Esophagus squamous epithelium (tissue), 5 donors: ENCODE results near the gene BSDC1. TPM values are rescaled to one million over a fixed set of nuclear protein-coding genes. Genes with fewer than 3 reads are reported as not detected.
"Not testable (repeated sequence)": the region's sequence is repeated elsewhere in the genome, so short reads cannot be mapped to it uniquely, and the experiment has no call there.

Experiments used
- DNase-seq: peaks from one replicate; lab custom pipeline; 2025; lab: John Stamatoyannopoulos, UW
- H3K27ac ChIP-seq, 4 donors: fragments of 200-600 bp; sonication (generic); one replicate each; pipeline ENCODE4 v1.5.1; 2016 to 2019; ENCODE audit warnings: mild to moderate bottlenecking in 1 of 4
- H3K27me3 ChIP-seq, 4 donors: fragments of 200-600 bp; sonication (generic); 1 replicate in 3 of 4; 2 replicates in 1 of 4; pipeline versions ENCODE4 v1.5.1 to v1.6.0; 2017 to 2021; ENCODE audit warnings: antibody characterized with exemption in 1 of 4
- H3K36me3 ChIP-seq, 3 donors: fragments of 200-600 bp; sonication (generic); one replicate each; pipeline ENCODE4 v1.5.1; 2016 to 2019
- H3K4me1 ChIP-seq, 3 donors: fragments of 200-600 bp; sonication (generic); one replicate each; pipeline ENCODE4 v1.5.1; 2017 to 2019
- H3K4me3 ChIP-seq, 4 donors: fragments of 200-600 bp; sonication (generic); 1 replicate in 3 of 4; 2 replicates in 1 of 4; pipeline ENCODE4 v1.5.1; 2016 to 2019; ENCODE audit warnings: mild to moderate bottlenecking in 2 of 4, moderate library complexity in 1 of 4
- H3K9me3 ChIP-seq, 3 donors: fragments of 200-600 bp; sonication (generic); one replicate each; pipeline ENCODE4 v1.5.1; 2016 to 2019
- CTCF ChIP-seq, 6 experiments: fragments of 450-650 bp in 4 of 6; fragments of 200-600 bp in 2 of 6; sonication (generic) in 2 of 6; IDR thresholded peaks; one replicate each; pipeline ENCODE4 v1.5.1; 2016 to 2019; ENCODE audit warnings: antibody characterized with exemption in 6 of 6, mild to moderate bottlenecking in 4 of 6, moderate library complexity in 4 of 6
- POLR2A ChIP-seq, 4 donors: fragments of 450-650 bp; IDR thresholded peaks; one replicate each; pipeline ENCODE4 v1.6.1; 2017; ENCODE audit warnings: antibody characterized with exemption in 4 of 4, mild to moderate bottlenecking in 4 of 4, moderate library complexity in 3 of 4
- WGBS, 2 donors: methylation state at CpG; one replicate each; pipeline ENCODE4 v1.1.5; 2018; 5-methylcytosine and 5-hydroxymethylcytosine counted together
- intact Hi-C: fragments of 100-400 bp; cut with DNase I; formaldehyde crosslinking; loops from one replicate; pipeline ENCODE4 v1.15.0; 2022
- total RNA-seq, 4 donors: library from RNA; depleted of rRNA; stranded (reverse); fragments of >200 nt; gene quantifications; one replicate each; pipeline ENCODE4 v1.1.0, GENCODE V29; 2016
- donor health status: DM: yes; HTN: yes; CAD: no.

The BSDC1 gene
- 10 to 100 TPM; 42.4 to 62.2 (median 45.9) TPM for total RNA-seq

- no peaks in the 10 kb centered on the region for H3K9me3 ChIP-seq
- WGBS, 2 donors: 0% methylated on average over 14 to 24 of the region's 48 CpGs
- intact Hi-C loops: no loop called here
- peak within 1 kb of the TSS; percentile 95 to 98 (median 97) for H3K27ac ChIP-seq
- peak in 3 of 4 donors; percentile 80 to 94 (median 91) for TF ChIP-seq POLR2A (IDR thresholded peaks at IDR 0.05)
- TF ChIP-seq CTCF (IDR thresholded peaks at IDR 0.05): peak in 2 of 6 experiments; percentile 4 to 12
- peaks cover 9 to 38% (median 13%) of the 10 kb centered on the region in 3 donors for H3K36me3 ChIP-seq
- DNase-seq: peak; percentile 95
- peaks cover 0 to 48% (median 31%) of the 10 kb centered on the region in 3 donors for H3K4me1 ChIP-seq
- no peaks in the 10 kb centered on the region for H3K27me3 ChIP-seq
- H3K4me3 ChIP-seq: peak within 1 kb of the TSS; percentile 79 to 97 (median 82)
Measured at GRCh38 chr1:32394141-32394889, at the start of gene BSDC1. TSS of gene BSDC1 (minus strand) at chr1:32394441. CDS start at chr1:32394414, 27 bp downstream.

GRCh38 chr1:32441467-32441866 lies 47.2 kb upstream of the BSDC1 start:
- 90 to 94% methylated on average over 10 of the region's 10 CpGs for WGBS, 2 donors
- intact Hi-C loops: not testable (repeated sequence)
- peaks cover 0 to 48% (median 2%) of the 10 kb centered on the region in 4 donors for H3K27me3 ChIP-seq

GRCh38 chr1:32438777-32439176 lies 44.5 kb upstream of the BSDC1 start:
- H3K4me3 ChIP-seq, DNase-seq, intact Hi-C loops, H3K27ac ChIP-seq, H3K4me1 ChIP-seq, H3K36me3 ChIP-seq: not testable (repeated sequence)
- Histone ChIP-seq H3K9me3 (peaks cover 0 to 11% (median 10%) of the 10 kb centered on the region in 3 donors), H3K27me3 (peaks cover 0 to 42% (median 2%) of the 10 kb centered on the region in 4 donors)
- 94 to 100% methylated on average over 3 to 4 of the region's 4 CpGs for WGBS, 2 donors

More at GRCh38 chr1:32441467-32441866, 47.2 kb upstream of the BSDC1 start:
- not testable (repeated sequence) for H3K4me1 ChIP-seq, H3K27ac ChIP-seq, H3K4me3 ChIP-seq, DNase-seq, H3K36me3 ChIP-seq
- peaks cover 0 to 11% (median 10%) of the 10 kb centered on the region in 3 donors for H3K9me3 ChIP-seq

GRCh38 chr1:32438136-32438535 lies 43.9 kb upstream of the BSDC1 start:
- intact Hi-C loops: no loop called here
- peaks cover 0 to 11% (median 10%) of the 10 kb centered on the region in 3 donors for H3K9me3 ChIP-seq
- WGBS, 2 donors: 27 to 77% methylated on average over 1 of the region's 1 CpG

GRCh38 chr1:32431736-32432400 lies 37.6 kb upstream of the BSDC1 start:
- WGBS, 2 donors: 23 to 42% methylated on average over 4 of the region's 4 CpGs
- no peak for DNase-seq
- no peak for TF ChIP-seq CTCF (IDR thresholded peaks at IDR 0.05)
- no peak for TF ChIP-seq POLR2A (IDR thresholded peaks at IDR 0.05)
- no peak overlapping the region for H3K4me3 ChIP-seq
- H3K27ac ChIP-seq: no peak overlapping the region
- H3K27me3 ChIP-seq: peaks cover 0 to 21% (median 0%) of the 10 kb centered on the region in 4 donors
- H3K9me3 ChIP-seq: no peaks in the 10 kb centered on the region
- intact Hi-C loops: no loop called here
- no peaks in the 10 kb centered on the region for H3K36me3 ChIP-seq
- peaks cover 0 to 5% (median under 1%) of the 10 kb centered on the region in 3 donors for H3K4me1 ChIP-seq

More at GRCh38 chr1:32438136-32438535, 43.9 kb upstream of the BSDC1 start:
- H3K4me3 ChIP-seq: no peak overlapping the region
- DNase-seq: no peak
- no peaks in the 10 kb centered on the region for H3K36me3 ChIP-seq
- H3K4me1 ChIP-seq: no peaks in the 10 kb centered on the region
- no peak overlapping the region for H3K27ac ChIP-seq
- TF ChIP-seq CTCF (IDR thresholded peaks at IDR 0.05) (no peak), POLR2A (IDR thresholded peaks at IDR 0.05) (no peak)
- peaks cover 0 to 42% (median 2%) of the 10 kb centered on the region in 4 donors for H3K27me3 ChIP-seq
